Neural cell (in vitro differentiated cells): ENCODE data around the gene RTTN. TPM values are rescaled to one million over a fixed set of nuclear protein-coding genes. Genes with fewer than 3 reads are reported as not detected.

ENCODE experiments used
- H2AFZ ChIP-seq: fragments of 200-600, 300-800 bp; sonication (generic), shearing (Covaris generic); 2 replicates; pipeline ENCODE4 v1.6.0; 2014; ENCODE audit warnings: low read depth, mild to moderate bottlenecking, antibody characterized with exemption, low read length, moderate library complexity
- H3F3A ChIP-seq: fragments of 200-600 bp; shearing (Covaris generic); 2 replicates; pipeline ENCODE4 v1.6.1; 2016; ENCODE audit warnings: mild to moderate bottlenecking, moderate library complexity, mixed read lengths, antibody characterized with exemption, low read length; ENCODE audit not compliant: insufficient read depth, poor library complexity, severe bottlenecking
- H3K27ac ChIP-seq: fragments of 200-600, 300-800 bp; sonication (generic), shearing (Covaris generic); 2 replicates; pipeline ENCODE4 v1.5.1; 2014; ENCODE audit warnings: mild to moderate bottlenecking, low read length, moderate library complexity
- H3K27me3 ChIP-seq: fragments of 300-800, 200-600 bp; sonication (generic), shearing (Covaris generic); 2 replicates; pipeline ENCODE4 v1.6.0; 2014; ENCODE audit warnings: mild to moderate bottlenecking, low read depth, low read length, moderate library complexity; ENCODE audit not compliant: insufficient read depth
- H3K36me3 ChIP-seq: fragments of 300-800, 200-600 bp; sonication (generic), shearing (Covaris generic); 2 replicates; pipeline ENCODE4 v1.5.1; 2014; ENCODE audit warnings: mild to moderate bottlenecking, antibody characterized with exemption, low read length, moderate library complexity; ENCODE audit not compliant: insufficient read depth
- H3K4me2 ChIP-seq: fragments of 300-800, 200-600 bp; sonication (generic), shearing (Covaris generic); 2 replicates; pipeline ENCODE4 v1.6.0; 2014; ENCODE audit warnings: mild to moderate bottlenecking, low read length
- H3K4me3 ChIP-seq: fragments of 300-800, 200-600 bp; sonication (generic), shearing (Covaris generic); 2 replicates; pipeline ENCODE4 v1.5.1; 2014; ENCODE audit warnings: mild to moderate bottlenecking, low read length, moderate library complexity
- H3K79me2 ChIP-seq: fragments of 200-600 bp; shearing (Covaris generic); replicated peaks from 2 replicates; pipeline ENCODE4 v1.6.0; 2014; ENCODE audit warnings: mild to moderate bottlenecking, low read length, moderate library complexity; ENCODE audit not compliant: insufficient read depth
- H3K9ac ChIP-seq: fragments of 300-800, 200-600 bp; sonication (generic), shearing (Covaris generic); 2 replicates; pipeline ENCODE4 v1.6.1; 2016; ENCODE audit warnings: mild to moderate bottlenecking, low read length, mixed read lengths
- H3K9me2 ChIP-seq: fragments of 200-600 bp; shearing (Covaris generic); 2 replicates; pipeline ENCODE4 v1.6.1; 2016; ENCODE audit warnings: mild to moderate bottlenecking, low read length, mixed read lengths; ENCODE audit not compliant: insufficient read depth
- H3K9me3 ChIP-seq: fragments of 200-600, 300-800 bp; sonication (generic), shearing (Covaris generic); 2 replicates; pipeline ENCODE4 v1.6.1; 2016; ENCODE audit warnings: mild to moderate bottlenecking, mixed run types, low read length, moderate library complexity, mixed read lengths
- H4K20me1 ChIP-seq: fragments of 200-600 bp; shearing (Covaris generic); 2 replicates; pipeline ENCODE4 v1.6.1; 2016; ENCODE audit warnings: mild to moderate bottlenecking, mixed run types; ENCODE audit not compliant: insufficient read depth
- CTCF ChIP-seq: fragments of 450-650 bp; IDR thresholded peaks from 2 replicates; pipeline ENCODE4 v1.5.1; 2014; ENCODE audit warnings: antibody characterized with exemption, mild to moderate bottlenecking, moderate library complexity; ENCODE audit not compliant: poor library complexity, severe bottlenecking
- EP300 ChIP-seq: fragments of 450-650 bp; conservative IDR thresholded peaks from 2 replicates; pipeline ENCODE4 v1.6.1; 2014; ENCODE audit warnings: antibody characterized with exemption, mild to moderate bottlenecking, moderate library complexity; ENCODE audit not compliant: poor library complexity, severe bottlenecking
- EZH2 ChIP-seq: fragments of 200-600, 300-800 bp; shearing (Covaris generic), sonication (generic); IDR thresholded peaks from 2 replicates; pipeline ENCODE4 v1.6.1; 2014; ENCODE audit warnings: antibody characterized with exemption, low read length, borderline replicate concordance, mild to moderate bottlenecking; ENCODE audit not compliant: insufficient read depth, poor library complexity, severe bottlenecking
- MXI1 ChIP-seq: fragments of 450-650 bp; conservative IDR thresholded peaks from 2 replicates; pipeline ENCODE4 v1.6.1; 2014; ENCODE audit warnings: antibody characterized with exemption, mild to moderate bottlenecking; ENCODE audit not compliant: poor library complexity, severe bottlenecking
- POLR2AphosphoS5 ChIP-seq: IDR thresholded peaks from 2 replicates; pipeline ENCODE4 v1.6.1; 2012
- RAD21 ChIP-seq: fragments of 450-650 bp; conservative IDR thresholded peaks from 2 replicates; pipeline ENCODE4 v1.6.1; 2014; ENCODE audit warnings: antibody characterized with exemption, mild to moderate bottlenecking, moderate library complexity
- REST ChIP-seq: IDR thresholded peaks from 2 replicates; pipeline ENCODE4 v1.6.1; 2012; ENCODE audit warnings: borderline replicate concordance
- SMC3 ChIP-seq: fragments of 450-650 bp; conservative IDR thresholded peaks from 2 replicates; pipeline ENCODE4 v1.6.1; 2014; ENCODE audit warnings: antibody characterized with exemption, mild to moderate bottlenecking, moderate library complexity; ENCODE audit not compliant: poor library complexity
- TAF1 ChIP-seq: IDR thresholded peaks from 2 replicates; pipeline ENCODE4 v1.6.1; 2012; ENCODE audit warnings: low read depth
- polyA plus RNA-seq: library from polyadenylated mRNA; depleted of rRNA; stranded (reverse); fragments of >200 nt; gene quantifications from 2 replicates; pipeline ENCODE4 v1.2.3, GENCODE V29; 2014

Gene RTTN
- polyA plus RNA-seq, 1 donor from 2014 or later: 24.2 TPM

GRCh38 chr18:70183441-70183840 lies 22.0 kb downstream of the RTTN start:
- H3K9ac ChIP-seq: no peak overlapping the region
- no peaks in the 10 kb centered on the region for H3K27me3 ChIP-seq
- no peaks in the 10 kb centered on the region for H3K9me2 ChIP-seq
- H3K4me2 ChIP-seq: no peak overlapping the region
- no peaks in the 10 kb centered on the region for H3F3A ChIP-seq
- no peak overlapping the region for H3K4me3 ChIP-seq
- H3K36me3 ChIP-seq: no peaks in the 10 kb centered on the region
- H3K27ac ChIP-seq: no peak overlapping the region
- no peaks in the 10 kb centered on the region for H3K79me2 ChIP-seq
- TF ChIP-seq EP300 (no peak), POLR2AphosphoS5 (no peak), CTCF (no peak), TAF1 (no peak), RAD21 (no peak)
- H2AFZ ChIP-seq: no peak overlapping the region
- H3K9me3 ChIP-seq: no peaks in the 10 kb centered on the region
- H4K20me1 ChIP-seq: no peaks in the 10 kb centered on the region

- H4K20me1 ChIP-seq: no peaks in the 10 kb centered on the region
Measured at GRCh38 chr18:70182548-70182947, 22.9 kb downstream of the RTTN start.

More at GRCh38 chr18:70182548-70182947, 22.9 kb downstream of the RTTN start:
- no peaks in the 10 kb centered on the region for H3K36me3 ChIP-seq
- no peaks in the 10 kb centered on the region for H3K9me3 ChIP-seq
- no peak overlapping the region for H3K4me3 ChIP-seq
- H3K9ac ChIP-seq: no peak overlapping the region
- H3K4me2 ChIP-seq: no peak overlapping the region
- no peaks in the 10 kb centered on the region for H3K27me3 ChIP-seq
- H2AFZ ChIP-seq: no peak overlapping the region
- H3F3A ChIP-seq: no peaks in the 10 kb centered on the region
- no peaks in the 10 kb centered on the region for H3K79me2 ChIP-seq
- TF ChIP-seq REST (no peak), CTCF (no peak), SMC3 (no peak), EZH2 (no peak), POLR2AphosphoS5 (no peak), MXI1 (no peak), RAD21 (no peak), EP300 (no peak), TAF1 (no peak)
- H3K9me2 ChIP-seq: no peaks in the 10 kb centered on the region
- no peak overlapping the region for H3K27ac ChIP-seq
